ENCODE data around the gene SLC29A1. TPM values are rescaled to one million over a fixed set of nuclear protein-coding genes. Genes with fewer than 3 reads are reported as not detected.

The SLC29A1 gene
- total and polyA plus RNA-seq, 4 donors = 19.1 to 42.7 (median 26.4) TPM

- Histone ChIP-seq H3K27me3 (ENCODE audit: control insufficient read depth in 3 of 3, insufficient read depth in 3 of 3, low read length in 2 of 3) (peaks cover 3 to 59% (median 35%) of the 10 kb centered on the region in 3 donors), H3K9ac (ENCODE audit: insufficient read depth in 1 of 2, low read length in 2 of 2) (no peak overlapping the region), H3K9me3 (ENCODE audit: control insufficient read depth in 4 of 4, insufficient read depth in 3 of 4, low read length in 3 of 4) (peaks cover 0 to 4% (median 0%) of the 10 kb centered on the region in 4 donors), H3K27ac (ENCODE audit: low read depth in 1 of 2, low read length in 1 of 2) (no peak overlapping the region), H3K4me1 (ENCODE audit: control insufficient read depth in 5 of 5, insufficient read depth in 5 of 5, low read length in 5 of 5) (peaks cover 0 to 13% (median 0%) of the 10 kb centered on the region in 5 donors), H3K4me3 (no peak overlapping the region), H3K36me3 (ENCODE audit: control insufficient read depth in 4 of 4, insufficient read depth in 4 of 4, low read length in 4 of 4) (no peaks in the 10 kb centered on the region)
- TF ChIP-seq CTCF (IDR thresholded peaks at IDR 0.05; ENCODE audit: control extremely low read depth, extremely low read depth) = no peak
- 82 to 88% methylated on average over 1 of the region's 1 CpG for WGBS, 2 donors
- DNase-seq (no peak), ATAC-seq (ENCODE audit: insufficient read depth, low FRiP score) (no peak)
Measured at GRCh38 chr6:44273617-44274016, 50.2 kb downstream of the SLC29A1 start.

GRCh38 chr6:44275271-44275748 is 51.9 kb downstream of the SLC29A1 start:
- H3K4me3 ChIP-seq = no peak overlapping the region
- H3K9ac ChIP-seq (ENCODE audit: insufficient read depth in 1 of 2, low read length in 2 of 2) = no peak overlapping the region
- peaks cover 3 to 54% (median 21%) of the 10 kb centered on the region in 3 donors for H3K27me3 ChIP-seq (ENCODE audit: control insufficient read depth in 3 of 3, insufficient read depth in 3 of 3, low read length in 2 of 3)
- H3K9me3 ChIP-seq (ENCODE audit: control insufficient read depth in 4 of 4, insufficient read depth in 3 of 4, low read length in 3 of 4) = peaks cover 0 to 4% (median 0%) of the 10 kb centered on the region in 4 donors
- no peak overlapping the region for H3K27ac ChIP-seq (ENCODE audit: low read depth in 1 of 2, low read length in 1 of 2)
- no peak for ATAC-seq (ENCODE audit: insufficient read depth, low FRiP score)
- no peaks in the 10 kb centered on the region for H3K36me3 ChIP-seq (ENCODE audit: control insufficient read depth in 4 of 4, insufficient read depth in 4 of 4, low read length in 4 of 4)
- WGBS, 2 donors = 72 to 86% methylated on average over 59 of the region's 59 CpGs
- DNase-seq = no peak
- H3K4me1 ChIP-seq (ENCODE audit: control insufficient read depth in 5 of 5, insufficient read depth in 5 of 5, low read length in 5 of 5) = peaks cover 0 to 13% (median 0%) of the 10 kb centered on the region in 5 donors
- TF ChIP-seq CTCF (IDR thresholded peaks at IDR 0.05; ENCODE audit: control extremely low read depth, extremely low read depth) = no peak

GRCh38 chr6:44275749-44276648 is 52.6 kb downstream of the SLC29A1 start:
- no peak overlapping the region for H3K4me3 ChIP-seq
- no peak overlapping the region for H3K27ac ChIP-seq (ENCODE audit: low read depth in 1 of 2, low read length in 1 of 2)
- DNase-seq = peak; percentile 45 to 62 (median 53)
- no peaks in the 10 kb centered on the region for H3K36me3 ChIP-seq (ENCODE audit: control insufficient read depth in 4 of 4, insufficient read depth in 4 of 4, low read length in 4 of 4)
- peaks cover 3 to 57% (median 21%) of the 10 kb centered on the region in 3 donors for H3K27me3 ChIP-seq (ENCODE audit: control insufficient read depth in 3 of 3, insufficient read depth in 3 of 3, low read length in 2 of 3)
- 6 to 13% methylated on average over 79 to 109 of the region's 109 CpGs for WGBS, 2 donors
- H3K4me1 ChIP-seq (ENCODE audit: control insufficient read depth in 5 of 5, insufficient read depth in 5 of 5, low read length in 5 of 5) = peaks cover 0 to 13% (median 0%) of the 10 kb centered on the region in 5 donors
- peaks cover 0 to 4% (median 0%) of the 10 kb centered on the region in 4 donors for H3K9me3 ChIP-seq (ENCODE audit: control insufficient read depth in 4 of 4, insufficient read depth in 3 of 4, low read length in 3 of 4)
- no peak for ATAC-seq (ENCODE audit: insufficient read depth, low FRiP score)
- H3K9ac ChIP-seq (ENCODE audit: insufficient read depth in 1 of 2, low read length in 2 of 2) = no peak overlapping the region
- no peak for TF ChIP-seq CTCF (IDR thresholded peaks at IDR 0.05; ENCODE audit: control extremely low read depth, extremely low read depth)

Measured in lung (tissue), 12 donors.